Stimulated activated CD8-positive, alpha-beta memory T cell treated with anti-CD3 and anti-CD28 coated beads, Interleukin-15, amount 100 ng/mL, for 24 hours (primary cell): ENCODE measurements around the gene CDC14B.

ENCODE experiments used
- DNase-seq: peaks from one replicate; pipeline ENCODE4 v3.0.0-alpha.2; 2020; ENCODE audit warnings: low read depth

Gene CDC14B

GRCh38 chr9:96485280-96485679, 134.4 kb downstream of the CDC14B start:
- no peak for DNase-seq

DNA sequence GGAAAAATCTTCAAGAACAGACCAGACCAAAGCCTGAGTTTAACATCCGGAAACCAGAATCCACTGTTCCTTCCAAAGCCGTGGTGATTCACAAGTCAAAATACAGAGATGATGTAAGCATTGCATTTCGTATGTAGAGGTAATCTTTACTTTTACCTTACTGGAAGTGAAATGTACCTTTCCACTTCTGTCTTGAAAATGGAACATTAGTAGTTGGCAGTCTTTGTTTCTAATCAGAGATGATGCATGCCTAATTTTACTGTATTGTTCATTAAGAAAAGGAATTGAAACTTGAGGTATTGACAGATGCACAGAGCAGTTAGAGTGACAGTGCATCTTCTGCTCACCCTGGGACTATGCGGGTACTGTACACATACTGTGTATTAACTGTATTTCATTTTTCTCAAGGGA, 135.1 kb downstream of the CDC14B start:
- DNase-seq = no peak

DNA sequence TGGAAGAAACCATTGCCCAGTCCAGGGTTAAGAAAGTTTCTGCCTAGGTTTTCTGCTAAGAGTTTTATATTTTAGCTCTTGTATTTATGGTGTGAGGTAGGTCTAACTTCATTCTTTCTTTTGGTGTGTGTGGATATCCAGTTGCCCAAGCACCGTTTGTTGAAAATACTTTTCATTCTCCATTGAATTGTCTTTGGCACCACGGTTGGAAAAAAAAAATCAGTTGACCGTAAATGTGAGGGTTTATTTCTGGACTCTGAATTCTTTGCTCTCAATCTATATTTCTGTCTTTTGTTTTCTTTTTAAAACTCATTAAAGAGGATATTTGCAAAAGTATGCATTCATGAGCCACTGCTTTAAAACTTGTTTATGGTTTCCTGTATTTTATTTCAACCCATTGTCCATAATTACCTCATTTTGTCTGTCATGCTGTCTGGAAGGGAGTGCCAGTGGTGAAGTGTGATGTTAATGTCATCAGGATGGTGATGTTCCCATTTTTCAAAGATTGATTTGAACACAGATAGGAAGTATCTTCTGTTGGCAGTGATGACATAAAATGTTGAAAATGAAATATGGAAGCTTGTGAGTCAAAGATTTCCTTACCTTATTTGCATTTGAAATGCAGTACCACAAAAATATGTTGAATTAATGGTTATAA, 135.8 kb downstream of the CDC14B start:
- no peak for DNase-seq

- no peak for DNase-seq
Observed at GRCh38 chr9:96483197-96483596, 136.4 kb downstream of the CDC14B start.

DNA sequence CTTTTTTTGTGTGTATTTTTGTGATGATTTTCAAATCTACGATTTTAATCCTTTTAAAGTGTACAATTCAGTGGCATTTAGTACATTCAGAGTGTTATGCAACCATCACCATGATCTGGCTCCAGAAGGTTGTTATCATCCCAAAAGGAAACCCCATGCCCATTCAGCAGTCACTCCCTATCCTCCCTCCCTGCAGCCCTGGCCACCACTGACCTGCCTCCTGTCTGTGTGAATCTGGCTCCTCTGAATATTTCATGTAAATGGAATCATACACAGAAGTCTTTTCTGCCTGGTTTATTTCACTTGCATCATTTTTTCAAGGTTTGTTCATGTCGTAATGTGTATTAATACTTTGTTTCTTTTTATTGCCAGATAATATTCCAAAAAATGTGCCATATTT, 137.2 kb downstream of the CDC14B start:
- no peak for DNase-seq

DNA sequence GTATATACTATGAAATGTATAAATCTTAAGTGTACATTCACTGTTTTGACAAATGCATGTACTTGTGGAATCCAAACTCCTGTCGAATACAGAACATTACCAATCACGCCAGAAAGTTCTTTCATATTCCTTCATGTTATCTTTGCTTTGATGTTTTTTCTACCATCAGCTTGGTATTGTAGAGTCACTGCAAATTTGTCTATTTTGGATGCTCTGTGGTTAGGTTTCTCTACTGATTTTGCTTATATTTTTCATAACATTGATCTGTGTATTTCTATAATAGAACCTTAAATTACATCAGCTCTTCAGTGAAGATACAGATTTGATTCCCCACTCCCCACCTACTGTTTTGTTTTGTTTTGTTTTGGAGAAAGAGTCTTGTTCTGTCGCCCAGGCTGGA, 138.9 kb downstream of the CDC14B start:
- no peak for DNase-seq

- DNase-seq = no peak
Observed at GRCh38 chr9:96478829-96479371, 140.7 kb downstream of the CDC14B start.

GRCh38 chr9:96476591-96476990, 143.1 kb downstream of the CDC14B start:
- DNase-seq = no peak

DNA sequence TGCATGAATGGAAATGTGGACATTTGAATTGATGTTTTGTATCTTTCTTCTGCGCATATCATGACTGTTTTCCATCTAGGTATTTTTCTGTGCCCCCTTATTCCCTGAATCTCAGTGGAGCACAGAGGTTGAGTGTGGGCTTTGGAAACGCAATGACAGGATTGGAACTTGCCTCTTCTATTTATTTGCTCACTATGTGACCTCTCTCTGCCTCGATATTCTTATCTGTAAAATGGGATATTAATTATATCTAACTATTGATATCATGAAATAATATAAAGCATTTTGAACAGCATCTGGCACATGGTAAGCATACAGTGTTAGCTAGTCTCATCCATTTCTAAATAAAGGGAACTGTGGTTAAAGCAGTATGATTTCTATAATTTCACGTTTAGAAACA, 143.6 kb downstream of the CDC14B start:
- no peak for DNase-seq

- DNase-seq = no peak
Observed at GRCh38 chr9:96467784-96468183, 151.9 kb downstream of the CDC14B start.

DNA sequence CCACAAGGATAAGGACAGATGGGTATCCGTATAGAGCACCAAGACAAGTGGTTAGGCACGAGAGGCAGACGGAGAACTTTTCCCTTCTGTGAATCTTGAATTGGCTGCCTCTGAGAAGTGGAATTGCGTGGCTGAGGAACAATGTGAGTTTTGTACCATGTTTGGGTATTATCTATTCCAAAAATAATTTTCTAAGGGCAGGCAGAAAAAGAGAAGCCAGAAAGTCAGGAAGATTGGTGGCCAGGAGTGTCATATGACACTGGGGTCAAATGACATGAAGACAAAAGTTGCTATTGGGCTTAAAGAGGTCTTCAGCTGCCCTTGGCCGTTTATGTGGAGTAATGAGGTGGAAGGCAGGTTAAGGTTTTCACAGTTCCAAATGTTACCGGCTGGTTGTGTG, 155.2 kb downstream of the CDC14B start:
- DNase-seq = no peak

GRCh38 chr9:96462541-96462940, 157.1 kb downstream of the CDC14B start:
- no peak for DNase-seq

- no peak for DNase-seq
Observed at GRCh38 chr9:96461336-96461735, 158.3 kb downstream of the CDC14B start.

DNA sequence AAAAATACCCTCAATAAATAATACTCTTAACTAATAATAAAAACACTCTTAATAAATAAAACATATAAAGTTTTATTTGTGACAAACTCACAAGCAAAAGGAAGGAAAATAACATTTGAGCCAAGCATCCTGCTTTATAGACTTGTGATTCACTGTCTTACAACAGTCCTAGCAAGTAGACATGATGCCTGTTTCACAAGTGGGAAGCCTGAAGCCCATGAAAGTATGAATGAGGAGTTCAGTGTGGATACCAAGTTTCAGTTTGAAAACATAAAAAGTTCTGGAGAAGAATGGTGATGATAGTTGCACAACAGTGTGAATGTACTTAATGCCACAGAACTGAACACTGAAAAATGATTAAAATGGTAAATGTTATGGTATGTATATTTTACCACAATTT, 158.8 kb downstream of the CDC14B start:
- no peak for DNase-seq

GRCh38 chr9:96460470-96460869, 159.2 kb downstream of the CDC14B start:
- DNase-seq = no peak

DNA sequence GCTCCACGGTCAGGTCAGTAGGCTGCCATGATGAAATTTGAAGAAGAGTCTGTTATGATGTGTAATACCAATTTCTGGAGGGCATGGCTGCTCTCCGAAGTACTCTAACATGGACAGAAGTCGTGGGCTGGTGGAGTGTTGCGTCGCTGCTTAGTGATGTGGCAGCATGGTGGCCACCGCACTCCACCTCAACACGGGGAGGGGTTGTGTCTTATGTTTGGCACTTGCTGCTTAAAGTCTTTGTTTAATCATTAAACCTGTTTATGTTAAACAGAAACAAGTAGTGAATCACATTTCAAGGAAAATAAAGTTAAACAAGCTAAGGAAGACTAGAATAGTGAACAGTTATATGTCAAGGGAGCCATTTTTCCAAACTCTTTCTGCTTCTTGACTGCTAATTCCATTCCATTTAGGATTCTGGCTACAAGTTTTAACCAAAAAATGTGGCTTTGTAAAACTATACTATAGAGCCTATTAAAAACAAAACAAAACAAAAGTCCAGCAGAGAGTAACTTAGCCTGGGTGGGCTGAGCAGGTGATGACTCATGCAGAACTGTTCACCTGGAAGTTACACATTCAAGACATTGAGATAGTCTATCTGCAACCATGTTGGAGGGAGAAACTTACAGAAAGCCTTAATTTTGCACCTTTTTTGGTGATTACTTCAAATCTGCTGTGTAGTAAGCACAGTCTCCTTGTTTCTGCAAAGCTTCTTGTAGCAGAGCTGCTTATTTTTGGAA, 160.2 kb downstream of the CDC14B start:
- DNase-seq = no peak

GRCh38 chr9:96458226-96458625, 161.4 kb downstream of the CDC14B start:
- no peak for DNase-seq

- DNase-seq = no peak
Observed at GRCh38 chr9:96457266-96457665, 162.4 kb downstream of the CDC14B start.

DNA sequence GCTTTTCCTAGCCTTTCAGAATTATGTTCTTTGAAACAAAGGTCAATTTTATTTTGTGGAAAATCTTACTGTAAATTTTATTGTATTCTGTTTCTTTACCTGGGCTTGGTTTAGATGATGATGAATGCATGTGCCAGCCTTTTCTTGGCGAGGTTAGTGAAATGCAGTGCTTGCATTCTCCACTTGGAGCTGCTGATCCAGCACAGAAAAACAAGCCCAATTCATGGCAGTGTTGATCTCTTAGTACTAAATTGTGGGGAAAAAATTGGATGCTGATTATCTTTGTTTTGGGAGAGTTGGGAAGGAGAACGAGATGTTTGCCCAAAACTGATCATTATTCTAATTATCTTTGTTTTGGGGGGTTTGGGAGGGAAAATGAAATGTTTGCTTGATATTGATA, 166.0 kb downstream of the CDC14B start:
- DNase-seq = no peak

DNA sequence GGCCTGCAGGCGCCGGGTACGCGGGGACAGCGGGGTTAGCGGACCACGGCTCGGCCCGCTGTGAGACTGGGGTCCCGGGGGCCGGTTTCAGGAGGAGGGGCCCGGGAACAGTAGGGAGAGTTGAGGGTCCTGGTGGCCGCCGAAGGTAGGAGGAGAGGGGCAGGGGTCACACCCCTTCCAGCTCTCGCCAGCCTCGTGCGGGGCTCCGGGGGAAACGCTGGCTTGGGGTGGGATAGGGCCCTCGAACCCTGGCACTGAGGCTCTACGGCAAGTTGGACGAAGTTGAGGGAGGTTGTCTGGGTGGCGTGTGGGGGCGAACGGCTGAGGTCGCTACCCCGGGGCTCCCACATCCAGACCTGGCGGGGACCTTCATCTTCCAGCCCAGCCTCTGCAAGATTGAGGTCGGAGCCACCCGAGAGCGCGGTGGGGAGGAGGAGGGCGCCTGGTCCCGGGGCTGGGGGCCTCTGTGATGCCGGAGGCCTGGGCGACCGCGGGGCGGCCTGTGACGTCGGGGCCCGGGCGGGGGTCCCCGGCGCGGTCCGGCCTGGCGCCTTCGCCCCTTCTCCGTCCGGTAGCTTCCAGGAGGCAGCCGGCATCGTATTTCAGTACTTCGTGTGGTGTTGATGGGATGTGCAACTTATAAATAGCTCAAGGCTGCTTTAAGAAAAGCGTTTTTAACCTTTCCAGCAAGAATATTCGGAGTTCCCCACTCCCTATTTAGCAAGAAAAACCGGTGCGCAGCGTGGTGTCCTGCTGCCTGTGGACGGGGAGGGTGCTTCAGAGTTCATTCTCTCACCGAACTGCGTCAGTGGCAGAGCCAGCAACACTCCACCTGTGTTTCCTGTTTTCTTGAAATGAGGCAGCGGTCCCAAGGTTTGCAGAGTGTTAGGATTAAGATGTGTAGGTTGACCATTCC, 168.8 kb downstream of the CDC14B start:
- no peak for DNase-seq
